Gastrocnemius medialis (tissue), 4 donors: ENCODE measurements around the gene VCX2. TPM values are rescaled to one million over a fixed set of nuclear protein-coding genes. Genes with fewer than 3 reads are reported as not detected.
"Not testable (repeated sequence)": the region's sequence is repeated elsewhere in the genome, so short reads cannot be mapped to it uniquely, and the experiment has no call there.

ENCODE experiments used
- ATAC-seq, 2 donors: fragments of 150-250 bp; one replicate each; pipeline ENCODE4 v1.9.1; 2016
- DNase-seq, 2 donors: peaks; one replicate each; pipeline ENCODE4 v3.0.0-alpha.2; 2019
- H3K27ac ChIP-seq, 4 donors: fragments of 200-600 bp; sonication (generic); 1 replicate in 1 of 4; 2 replicates in 3 of 4; pipeline ENCODE4 v1.5.1; 2016 to 2018; ENCODE audit warnings: mild to moderate bottlenecking in 2 of 4, moderate library complexity in 1 of 4
- H3K27me3 ChIP-seq, 3 donors: fragments of 200-600 bp; sonication (generic) in 2 of 3; 1 replicate in 1 of 3; 2 replicates in 2 of 3; pipeline versions ENCODE4 v1.5.1 to v1.6.0; 2016 to 2019; ENCODE audit warnings: mild to moderate bottlenecking in 1 of 3, moderate library complexity in 1 of 3
- H3K36me3 ChIP-seq, 2 donors: fragments of 200-600 bp; sonication (generic) in 1 of 2; one replicate each; pipeline ENCODE4 v1.5.1; 2017 to 2018
- H3K4me1 ChIP-seq, 2 donors: fragments of 200-600 bp; sonication (generic) in 1 of 2; one replicate each; pipeline ENCODE4 v1.5.1; 2016 to 2017; ENCODE audit warnings: mild to moderate bottlenecking in 2 of 2
- H3K4me3 ChIP-seq, 4 donors: fragments of 200-600 bp; sonication (generic) in 3 of 4; 1 replicate in 1 of 4; 2 replicates in 3 of 4; pipeline ENCODE4 v1.5.1; 2016 to 2019; ENCODE audit warnings: mild to moderate bottlenecking in 2 of 4
- H3K9me3 ChIP-seq, 3 donors: fragments of 200-600 bp; sonication (generic) in 2 of 3; 1 replicate in 1 of 3; 2 replicates in 2 of 3; pipeline ENCODE4 v1.5.1; 2016 to 2019
- CTCF ChIP-seq, 5 experiments: fragments of 450-650 bp in 3 of 5; fragments of 200-600 bp in 2 of 5; sonication (generic) in 2 of 5; IDR thresholded peaks in 4 of 5; conservative IDR thresholded peaks in 1 of 5; 1 replicate in 4 of 5; 2 replicates in 1 of 5; pipeline ENCODE4 v1.5.1; 2016 to 2019; ENCODE audit warnings: antibody characterized with exemption in 5 of 5, mild to moderate bottlenecking in 3 of 5, moderate library complexity in 3 of 5
- POLR2A ChIP-seq, 2 donors: fragments of 450-650 bp; IDR thresholded peaks; one replicate each; pipeline ENCODE4 v1.6.1; 2017; ENCODE audit warnings: antibody characterized with exemption in 2 of 2, mild to moderate bottlenecking in 2 of 2, moderate library complexity in 2 of 2
- in situ Hi-C, 4 donors: fragments of 200-750 bp; cut with MboI; loops; one replicate each; pipeline versions ENCODE4 v1.15.0 to v1.8.0; 2017; ENCODE audit warnings: low sequenced_read_pairs in 4 of 4
- intact Hi-C: fragments of 100-400 bp; cut with DNase I; formaldehyde crosslinking; loops from one replicate; pipeline ENCODE4 v1.15.1; 2023; ENCODE audit warnings: low total_unique reads
- total RNA-seq, 4 donors: library from RNA; depleted of rRNA; stranded (reverse); fragments of >200 nt; gene quantifications; one replicate each; pipeline versions ENCODE4 v1.1.0 to v1.2.3, GENCODE V29; 2016

VCX2 gene
- total RNA-seq, result not detected

DNA sequence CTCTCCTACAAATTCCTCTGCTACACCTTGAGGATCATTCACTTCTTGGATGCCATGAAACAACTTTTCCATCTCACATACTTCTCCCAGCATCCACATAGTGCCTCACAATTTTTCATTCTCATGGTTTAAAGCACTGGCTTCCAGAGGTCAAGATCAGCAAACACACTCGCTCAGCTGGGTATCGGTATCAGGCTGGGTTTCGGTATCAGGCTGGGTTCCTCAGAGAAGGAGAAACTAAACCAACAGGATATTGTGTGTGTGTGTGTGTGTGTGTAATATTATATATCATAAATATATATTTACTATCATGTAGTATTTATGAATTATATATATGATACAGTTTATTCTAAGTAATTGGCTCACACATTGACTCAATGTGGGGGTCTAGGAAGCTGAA lies at the start of gene VCX2:
Gene VCX2 (minus strand): TSS at position 99 of the 400 bp plus-strand sequence. CDS start 624 bp downstream, outside the sequence.
- DNase-seq, H3K4me3 ChIP-seq, H3K27ac ChIP-seq, in situ Hi-C loops, H3K36me3 ChIP-seq, intact Hi-C loops, H3K4me1 ChIP-seq, ATAC-seq, H3K9me3 ChIP-seq, H3K27me3 ChIP-seq: not testable (repeated sequence)

DNA sequence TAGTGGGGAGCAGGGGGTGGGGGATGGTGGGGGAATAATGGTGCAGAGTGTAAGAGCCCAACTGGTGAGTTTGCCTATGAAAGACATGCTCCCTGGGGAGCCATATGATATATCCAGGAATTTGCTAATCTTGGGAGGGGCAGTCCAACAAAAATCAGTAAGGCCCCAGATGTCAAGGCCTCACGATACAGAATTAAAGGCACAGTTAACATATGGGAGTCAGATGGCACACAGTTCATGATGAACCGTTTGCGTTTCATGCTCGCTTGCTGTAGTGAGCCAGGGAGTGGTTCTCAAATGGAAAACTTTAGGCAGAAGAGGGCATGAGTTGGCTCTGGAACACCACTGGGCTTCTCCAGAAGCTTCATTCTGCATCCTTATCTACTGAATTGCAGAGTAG lies 33.9 kb upstream of the VCX2 start:
- TF ChIP-seq POLR2A (IDR thresholded peaks at IDR 0.05) (no peak), CTCF (IDR thresholded peaks at IDR 0.05 in 4 of 5, conservative IDR thresholded peaks at IDR 0.05 in 1 of 5) (no peak)
- no peaks in the 10 kb centered on the region for H3K36me3 ChIP-seq
- no peaks in the 10 kb centered on the region for H3K9me3 ChIP-seq
- intact Hi-C loops (no loop called here), in situ Hi-C loops (no loop called here)
- H3K4me3 ChIP-seq, result no peak overlapping the region
- ATAC-seq (no peak), DNase-seq (no peak)
- H3K4me1 ChIP-seq, result no peaks in the 10 kb centered on the region
- no peaks in the 10 kb centered on the region for H3K27me3 ChIP-seq
- no peak overlapping the region for H3K27ac ChIP-seq

DNA sequence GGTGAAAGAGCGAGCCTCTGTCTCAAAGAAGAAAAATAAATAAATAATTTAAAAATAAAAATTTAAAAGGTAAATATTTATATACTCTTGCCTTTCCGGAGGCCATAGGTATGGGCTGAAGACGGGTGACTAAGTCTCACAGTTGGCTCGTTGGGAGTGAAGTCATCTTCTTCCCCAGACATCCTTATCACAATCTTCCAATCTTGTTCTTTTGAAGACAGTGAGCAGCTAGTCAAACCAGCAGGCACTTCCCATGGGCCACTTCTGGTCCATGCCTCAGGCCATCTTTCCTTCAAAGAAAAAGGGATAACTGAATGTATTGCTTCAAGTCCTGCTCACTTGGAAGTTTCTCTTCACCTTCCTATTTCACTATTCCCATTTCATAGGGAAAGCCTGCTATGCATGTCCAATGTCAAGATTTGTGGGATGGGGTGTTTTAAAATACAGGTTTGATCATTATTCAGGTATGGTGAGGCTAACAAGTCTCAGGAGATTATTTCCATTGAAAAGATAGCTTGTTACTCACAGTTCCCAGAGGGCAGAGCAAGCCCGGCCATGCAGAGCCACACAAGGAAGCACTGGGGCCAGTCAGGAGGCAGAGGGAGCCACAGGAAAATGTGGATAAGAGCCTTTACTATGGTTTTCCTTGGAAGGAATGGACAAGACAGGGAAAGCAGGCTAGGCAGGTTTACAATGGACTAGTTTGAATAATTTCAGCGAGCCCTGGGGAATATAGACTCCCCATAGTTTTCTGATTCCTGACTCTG lies 33.3 kb upstream of the VCX2 start:
- Histone ChIP-seq H3K9me3 (no peaks in the 10 kb centered on the region), H3K27me3 (no peaks in the 10 kb centered on the region), H3K36me3 (no peaks in the 10 kb centered on the region), H3K27ac (no peak overlapping the region), H3K4me3 (no peak overlapping the region), H3K4me1 (no peaks in the 10 kb centered on the region)
- TF ChIP-seq POLR2A (IDR thresholded peaks at IDR 0.05), result no peak
- TF ChIP-seq CTCF (IDR thresholded peaks at IDR 0.05 in 4 of 5, conservative IDR thresholded peaks at IDR 0.05 in 1 of 5), result no peak
- ATAC-seq (no peak), DNase-seq (no peak)
- intact Hi-C loops, result no loop called here
- in situ Hi-C loops, result no loop called here

GRCh38 chrX:8201896-8202331 lies 30.8 kb upstream of the VCX2 start:
- no peak overlapping the region for H3K4me3 ChIP-seq
- TF ChIP-seq POLR2A (IDR thresholded peaks at IDR 0.05), result no peak
- no peak for TF ChIP-seq CTCF (IDR thresholded peaks at IDR 0.05 in 4 of 5, conservative IDR thresholded peaks at IDR 0.05 in 1 of 5)
- intact Hi-C loops (no loop called here), in situ Hi-C loops (no loop called here)
- no peak for DNase-seq
- no peaks in the 10 kb centered on the region for H3K27me3 ChIP-seq
- no peaks in the 10 kb centered on the region for H3K9me3 ChIP-seq
- no peak overlapping the region for H3K27ac ChIP-seq
- H3K4me1 ChIP-seq, result no peaks in the 10 kb centered on the region
- ATAC-seq, result no peak
- no peaks in the 10 kb centered on the region for H3K36me3 ChIP-seq

- ATAC-seq, result no peak
- no peaks in the 10 kb centered on the region for H3K4me1 ChIP-seq
- no peaks in the 10 kb centered on the region for H3K27me3 ChIP-seq
- intact Hi-C loops (no loop called here), in situ Hi-C loops (no loop called here)
- no peak overlapping the region for H3K27ac ChIP-seq
- H3K36me3 ChIP-seq, result no peaks in the 10 kb centered on the region
- no peaks in the 10 kb centered on the region for H3K9me3 ChIP-seq
- H3K4me3 ChIP-seq, result no peak overlapping the region
- DNase-seq, result no peak
- no peak for TF ChIP-seq POLR2A (IDR thresholded peaks at IDR 0.05)
Observed at GRCh38 chrX:8196776-8197175, 25.7 kb upstream of the VCX2 start.

GRCh38 chrX:8194216-8194615 lies 23.1 kb upstream of the VCX2 start:
- in situ Hi-C loops, result no loop called here
- intact Hi-C loops, result no loop called here
- Histone ChIP-seq H3K9me3 (no peaks in the 10 kb centered on the region), H3K27ac (no peak overlapping the region), H3K36me3 (no peaks in the 10 kb centered on the region), H3K4me1 (no peaks in the 10 kb centered on the region), H3K4me3 (no peak overlapping the region), H3K27me3 (no peaks in the 10 kb centered on the region)
- DNase-seq (no peak), ATAC-seq (no peak)
- TF ChIP-seq CTCF (IDR thresholded peaks at IDR 0.05 in 4 of 5, conservative IDR thresholded peaks at IDR 0.05 in 1 of 5), result no peak
- no peak for TF ChIP-seq POLR2A (IDR thresholded peaks at IDR 0.05)
